ENCODE measurements around the gene MMP20. TPM values are rescaled to one million over a fixed set of nuclear protein-coding genes. Genes with fewer than 3 reads are reported as not detected.

Gene MMP20
- total and polyA plus RNA-seq, 4 donors = not detected

GRCh38 chr11:102552020-102552419 is 73.1 kb downstream of the MMP20 start:
- peak overlapping the region in 1 of 2 donors; percentile 51 for H3K27ac ChIP-seq (ENCODE audit: low read depth in 1 of 2, low read length in 1 of 2)
- no peaks in the 10 kb centered on the region for H3K9me3 ChIP-seq (ENCODE audit: control insufficient read depth in 4 of 4, insufficient read depth in 3 of 4, low read length in 3 of 4)
- no peak overlapping the region for H3K4me3 ChIP-seq
- no peaks in the 10 kb centered on the region for H3K27me3 ChIP-seq (ENCODE audit: control insufficient read depth in 3 of 3, insufficient read depth in 3 of 3, low read length in 2 of 3)
- DNase-seq (no peak), ATAC-seq (ENCODE audit: insufficient read depth, low FRiP score) (no peak)
- WGBS, 2 donors = 57 to 67% methylated on average over 2 of the region's 2 CpGs
- no peak for TF ChIP-seq CTCF (IDR thresholded peaks at IDR 0.05; ENCODE audit: control extremely low read depth, extremely low read depth)
- no peaks in the 10 kb centered on the region for H3K36me3 ChIP-seq (ENCODE audit: control insufficient read depth in 4 of 4, insufficient read depth in 4 of 4, low read length in 4 of 4)
- H3K9ac ChIP-seq (ENCODE audit: insufficient read depth in 1 of 2, low read length in 2 of 2) = no peak overlapping the region
- peaks cover 0 to 6% (median 0%) of the 10 kb centered on the region in 5 donors for H3K4me1 ChIP-seq (ENCODE audit: control insufficient read depth in 5 of 5, insufficient read depth in 5 of 5, low read length in 5 of 5)

GRCh38 chr11:102551169-102551781 is 73.9 kb downstream of the MMP20 start:
- WGBS, 2 donors = 66 to 79% methylated on average over 6 of the region's 6 CpGs
- no peak overlapping the region for H3K9ac ChIP-seq (ENCODE audit: insufficient read depth in 1 of 2, low read length in 2 of 2)
- no peak overlapping the region for H3K4me3 ChIP-seq
- H3K27me3 ChIP-seq (ENCODE audit: control insufficient read depth in 3 of 3, insufficient read depth in 3 of 3, low read length in 2 of 3) = no peaks in the 10 kb centered on the region
- DNase-seq (peak in 1 of 3 donors; percentile 12), ATAC-seq (ENCODE audit: insufficient read depth, low FRiP score) (no peak)
- no peaks in the 10 kb centered on the region for H3K9me3 ChIP-seq (ENCODE audit: control insufficient read depth in 4 of 4, insufficient read depth in 3 of 4, low read length in 3 of 4)
- H3K27ac ChIP-seq (ENCODE audit: low read depth in 1 of 2, low read length in 1 of 2) = no peak overlapping the region
- no peaks in the 10 kb centered on the region for H3K36me3 ChIP-seq (ENCODE audit: control insufficient read depth in 4 of 4, insufficient read depth in 4 of 4, low read length in 4 of 4)
- peaks cover 0 to 6% (median 0%) of the 10 kb centered on the region in 5 donors for H3K4me1 ChIP-seq (ENCODE audit: control insufficient read depth in 5 of 5, insufficient read depth in 5 of 5, low read length in 5 of 5)
- no peak for TF ChIP-seq CTCF (IDR thresholded peaks at IDR 0.05; ENCODE audit: control extremely low read depth, extremely low read depth)

GRCh38 chr11:102546923-102547471 is 78.1 kb downstream of the MMP20 start:
- Histone ChIP-seq H3K27ac (ENCODE audit: low read depth in 1 of 2, low read length in 1 of 2) (no peak overlapping the region), H3K27me3 (ENCODE audit: control insufficient read depth in 3 of 3, insufficient read depth in 3 of 3, low read length in 2 of 3) (no peaks in the 10 kb centered on the region), H3K9me3 (ENCODE audit: control insufficient read depth in 4 of 4, insufficient read depth in 3 of 4, low read length in 3 of 4) (no peaks in the 10 kb centered on the region), H3K4me1 (ENCODE audit: control insufficient read depth in 5 of 5, insufficient read depth in 5 of 5, low read length in 5 of 5) (peaks cover 0 to 6% (median 0%) of the 10 kb centered on the region in 5 donors), H3K9ac (ENCODE audit: insufficient read depth in 1 of 2, low read length in 2 of 2) (no peak overlapping the region), H3K36me3 (ENCODE audit: control insufficient read depth in 4 of 4, insufficient read depth in 4 of 4, low read length in 4 of 4) (no peaks in the 10 kb centered on the region), H3K4me3 (no peak overlapping the region)
- ATAC-seq (ENCODE audit: insufficient read depth, low FRiP score) (no peak), DNase-seq (no peak)
- 34 to 66% methylated on average over 3 of the region's 3 CpGs for WGBS, 2 donors
- TF ChIP-seq CTCF (IDR thresholded peaks at IDR 0.05; ENCODE audit: control extremely low read depth, extremely low read depth) = no peak
